NCI-H1436 treated with DMSO at 0.1 percent for 48 hours (cell line): Measurements from ENCODE around the gene SHCBP1L.
"Not testable (repeated sequence)": the region's sequence is repeated elsewhere in the genome, so short reads cannot be mapped to it uniquely, and the experiment has no call there.

Experiments used
- DNase-seq: peaks from one replicate; lab custom pipeline; 2025; lab: John Stamatoyannopoulos, UW

Gene SHCBP1L

GRCh38 chr1:182965096-182965495 lies 12.1 kb upstream of the SHCBP1L start:
- no peak for DNase-seq

DNA sequence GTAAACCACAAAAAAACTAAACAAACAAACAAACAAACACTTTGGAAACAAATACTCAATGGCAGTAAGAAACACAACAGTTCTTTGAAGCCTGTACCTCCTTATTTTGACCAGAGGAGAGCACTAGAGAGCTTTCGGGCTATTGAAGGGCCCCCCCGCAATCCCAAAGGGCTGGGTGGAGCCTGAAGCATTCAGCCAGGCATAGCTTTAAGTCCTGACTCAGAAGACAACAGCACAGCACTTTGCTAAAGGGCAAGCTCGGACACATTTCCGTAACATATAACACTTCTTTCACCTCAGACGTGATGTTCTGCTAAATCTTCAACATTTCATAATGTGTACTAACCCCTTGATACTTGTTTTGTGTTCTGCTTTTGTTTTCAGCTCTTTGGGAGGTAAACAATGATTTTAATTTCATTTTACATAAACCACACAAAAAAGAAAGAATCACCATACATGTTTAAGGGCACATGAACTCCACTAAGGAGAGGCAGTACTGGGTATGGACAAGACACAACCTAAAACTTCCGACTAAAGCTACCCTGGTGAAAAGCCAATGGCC lies 9.7 kb upstream of the SHCBP1L start:
- DNase-seq = peak; percentile 65

- DNase-seq = no peak
These were observed 7.1 kb upstream of the SHCBP1L start for GRCh38 chr1:182960046-182960445.

GRCh38 chr1:182957902-182958395 lies 5.0 kb upstream of the SHCBP1L start:
- DNase-seq = no peak

DNA sequence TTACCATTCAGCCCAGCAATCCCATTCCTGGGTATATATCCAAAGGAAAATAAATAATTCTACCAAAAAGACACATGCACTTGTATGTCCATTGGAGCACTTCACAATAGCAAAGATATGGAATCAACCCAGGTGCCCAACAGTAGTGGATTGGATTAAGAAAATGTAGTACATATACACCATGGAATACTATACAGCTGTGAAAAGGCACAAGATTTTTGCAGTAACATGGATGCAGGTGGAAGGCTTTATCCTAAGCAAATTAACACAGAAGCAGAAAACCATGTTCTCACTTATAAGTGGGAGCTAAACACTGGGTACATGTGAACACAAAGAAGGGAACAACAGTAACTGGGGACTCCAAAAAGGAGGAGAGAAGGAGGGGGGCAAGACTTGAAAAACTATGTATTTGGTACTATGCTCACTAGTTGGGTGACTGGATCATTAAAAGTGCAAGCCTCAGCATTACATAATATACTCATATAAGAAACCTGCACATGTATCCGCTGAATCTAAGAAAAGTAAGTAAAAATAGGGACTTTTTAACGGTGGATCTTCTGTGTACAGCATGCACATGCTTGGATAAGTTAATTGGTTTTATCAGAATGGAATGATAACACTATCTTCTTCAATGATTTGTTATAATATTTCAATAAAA lies 3.9 kb upstream of the SHCBP1L start:
- no peak for DNase-seq

DNA sequence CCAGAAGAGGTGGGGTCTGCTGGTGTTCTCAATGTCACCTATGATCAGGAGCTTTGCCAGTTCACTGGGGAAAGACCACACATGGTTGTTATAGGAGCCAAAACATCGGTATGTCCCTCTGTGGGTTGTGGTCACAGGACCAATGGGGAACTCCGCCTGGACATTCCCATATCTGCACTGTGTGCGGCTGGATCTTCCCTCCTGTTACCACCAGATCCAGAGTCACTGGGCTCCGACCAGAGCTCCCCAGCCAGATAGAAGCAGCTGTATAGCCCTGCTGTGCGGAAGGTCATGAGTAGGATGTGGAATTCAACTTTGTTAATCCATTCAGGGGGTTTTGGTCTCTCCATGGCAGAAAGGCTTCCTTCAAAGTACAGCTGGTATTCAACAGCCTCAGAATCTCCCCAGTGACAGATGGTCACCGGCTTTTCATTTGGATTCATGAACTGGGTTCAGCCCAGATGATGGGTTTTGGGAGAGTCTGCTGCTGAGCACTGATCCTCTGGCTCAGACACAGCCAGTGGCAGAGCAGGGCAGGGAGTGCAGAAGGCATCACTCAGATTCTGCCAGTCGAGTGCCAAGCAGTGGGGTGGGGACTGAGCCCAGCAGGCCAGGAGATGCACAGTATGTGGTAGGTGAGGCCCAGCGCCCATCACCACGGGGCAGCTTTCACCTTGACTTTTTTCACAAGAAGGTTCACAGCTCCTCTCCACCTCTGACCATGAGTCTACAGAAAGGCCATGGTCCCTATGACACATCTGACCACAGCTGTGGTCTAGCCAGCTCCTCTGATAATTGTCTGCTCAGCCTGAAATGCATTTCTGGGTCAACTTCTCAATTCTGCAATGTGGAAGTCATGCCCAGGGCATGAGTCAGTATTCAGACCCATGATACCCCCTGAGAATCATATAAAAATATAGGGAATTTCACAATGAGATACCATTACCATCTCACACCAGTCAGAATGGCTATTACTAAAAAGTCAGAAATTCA lies 2.9 kb upstream of the SHCBP1L start:
- DNase-seq = no peak

GRCh38 chr1:182953826-182954225 lies 860 bp upstream of the SHCBP1L start:
- no peak for DNase-seq

GRCh38 chr1:182943336-182943735 lies 9.6 kb downstream of the SHCBP1L start:
- DNase-seq = not testable (repeated sequence)

- not testable (repeated sequence) for DNase-seq
These were observed 10.8 kb downstream of the SHCBP1L start for GRCh38 chr1:182942145-182942544.

- no peak for DNase-seq
These were observed 13.6 kb downstream of the SHCBP1L start for GRCh38 chr1:182939413-182939812.

DNA sequence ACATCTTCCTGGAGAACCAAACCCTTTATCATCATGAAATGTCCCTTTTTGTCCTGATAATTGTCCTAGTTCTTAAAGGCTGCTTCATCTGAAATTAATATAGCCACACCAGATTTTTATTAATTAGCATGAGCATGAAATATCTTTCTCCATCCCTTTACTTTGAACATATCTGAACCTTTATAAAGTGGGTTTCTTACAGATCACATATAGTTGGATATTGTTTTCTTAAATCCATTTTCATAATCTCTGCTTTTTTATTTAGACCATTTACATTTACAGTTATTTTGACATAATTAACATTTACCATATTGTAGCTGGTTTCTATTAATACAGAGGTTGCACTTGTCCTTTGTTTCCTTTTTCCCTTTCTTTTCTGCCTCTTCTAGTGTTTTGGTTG lies 17.2 kb downstream of the SHCBP1L start:
- no peak for DNase-seq

DNA sequence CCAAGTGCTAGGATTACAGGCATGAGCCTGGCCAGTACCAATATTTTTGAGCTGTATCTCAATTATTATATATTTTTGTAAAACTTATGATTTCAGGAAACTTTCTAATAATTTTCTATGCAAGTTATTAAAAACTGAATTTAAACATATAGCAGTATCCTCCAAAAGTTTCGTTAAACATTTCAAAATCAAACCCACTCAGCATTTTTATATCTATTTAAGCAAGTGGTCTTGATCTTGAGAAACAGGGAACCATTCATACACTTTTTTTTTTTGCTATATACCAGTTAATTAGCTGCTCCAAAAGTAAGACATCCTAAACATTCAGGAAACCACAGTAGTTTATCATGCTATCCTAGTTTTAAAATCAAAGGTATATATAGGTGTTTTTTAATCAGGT lies 22.0 kb downstream of the SHCBP1L start:
- no peak for DNase-seq

- DNase-seq = no peak
These were observed 25.1 kb downstream of the SHCBP1L start for GRCh38 chr1:182927693-182928433.

- no peak for DNase-seq
These were observed 27.3 kb downstream of the SHCBP1L start for GRCh38 chr1:182925661-182926060.

DNA sequence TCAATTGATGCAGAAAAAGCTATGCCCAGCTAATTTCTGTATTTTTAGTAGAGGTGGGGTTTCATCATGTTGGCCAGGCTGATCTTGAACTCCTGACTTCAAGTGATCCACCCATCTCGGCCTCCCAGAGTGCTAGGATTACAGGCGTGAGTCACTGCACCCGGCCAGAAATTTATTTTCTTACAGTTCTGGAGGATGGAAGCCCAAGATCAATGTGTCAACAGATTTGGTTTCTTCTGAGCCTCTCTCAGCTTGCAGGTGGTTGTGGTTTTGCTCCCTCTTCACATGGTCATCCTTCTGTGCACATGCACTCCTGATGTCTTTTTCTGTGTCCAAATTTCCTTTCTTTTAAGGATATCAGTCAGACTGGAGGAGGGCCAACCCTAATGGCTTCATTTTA lies 35.6 kb downstream of the SHCBP1L start:
- DNase-seq = no peak

DNA sequence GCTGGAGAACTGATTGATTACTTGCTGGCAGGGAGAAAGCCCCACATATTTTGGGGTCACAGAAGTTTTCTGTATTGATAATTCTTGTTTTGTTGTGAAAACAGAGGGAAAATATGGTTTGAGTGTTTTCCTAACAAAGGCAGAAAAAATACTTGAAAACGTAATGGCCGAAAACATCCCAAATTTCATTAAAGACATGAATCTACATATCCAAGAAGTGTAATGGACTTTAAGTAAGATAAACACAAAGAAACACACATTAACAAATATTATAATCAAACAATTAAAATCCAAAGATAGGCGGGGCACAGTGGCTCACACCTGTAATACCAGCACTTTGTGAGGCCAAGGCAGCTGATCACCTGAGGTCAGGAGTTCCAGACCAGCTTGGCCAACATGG lies 39.6 kb downstream of the SHCBP1L start:
- no peak for DNase-seq

GRCh38 chr1:182910143-182910542 lies 42.8 kb downstream of the SHCBP1L start:
- no peak for DNase-seq

GRCh38 chr1:182909578-182909977 lies 43.4 kb downstream of the SHCBP1L start:
- no peak for DNase-seq

GRCh38 chr1:182905321-182905720 lies 47.6 kb downstream of the SHCBP1L start:
- DNase-seq = no peak

GRCh38 chr1:182901946-182902345 lies 51.0 kb downstream of the SHCBP1L start:
- not testable (repeated sequence) for DNase-seq

- DNase-seq = no peak
These were observed 55.3 kb downstream of the SHCBP1L start for GRCh38 chr1:182897696-182898095.
